GM18868 (cell line): ENCODE results near the gene TCEA2.

Experiments used
- ATAC-seq: cut with Tn5 transposase; IDR thresholded peaks from one replicate; pipeline ENCODE4 v1.9.1; 2021; ENCODE audit warnings: mild to moderate bottlenecking, moderate library complexity; ENCODE audit not compliant: unreplicated experiment

Gene TCEA2

GRCh38 chr20:64063389-64064144, 569 bp downstream of the TCEA2 start:
- no peak for ATAC-seq

- ATAC-seq: no peak
These were observed 1.2 kb downstream of the TCEA2 start for GRCh38 chr20:64064145-64064698.

GRCh38 chr20:64065062-64065973, 2.3 kb downstream of the TCEA2 start:
- ATAC-seq: no peak

- no peak for ATAC-seq
These were observed 3.0 kb downstream of the TCEA2 start for GRCh38 chr20:64065974-64066343.

GRCh38 chr20:64067005-64067632, 4.1 kb downstream of the TCEA2 start:
- no peak for ATAC-seq

GRCh38 chr20:64067733-64068307, 4.8 kb downstream of the TCEA2 start:
- no peak for ATAC-seq

- no peak for ATAC-seq
These were observed 5.6 kb downstream of the TCEA2 start for GRCh38 chr20:64068386-64069208.

- ATAC-seq: no peak
These were observed 6.2 kb downstream of the TCEA2 start for GRCh38 chr20:64069209-64069613.

- ATAC-seq: no peak
These were observed 6.7 kb downstream of the TCEA2 start for GRCh38 chr20:64069614-64070243.

- ATAC-seq: no peak
These were observed 7.4 kb downstream of the TCEA2 start for GRCh38 chr20:64070244-64070993.

GRCh38 chr20:64071341-64072332, 8.6 kb downstream of the TCEA2 start:
- no peak for ATAC-seq

GRCh38 chr20:64072498-64073063, 9.6 kb downstream of the TCEA2 start:
- ATAC-seq: no peak

- ATAC-seq: no peak
These were observed 10.6 kb downstream of the TCEA2 start for GRCh38 chr20:64073476-64074183.

GRCh38 chr20:64074184-64074789, 11.3 kb downstream of the TCEA2 start:
- no peak for ATAC-seq

- ATAC-seq: no peak
These were observed 12.0 kb downstream of the TCEA2 start for GRCh38 chr20:64074963-64075362.

- no peak for ATAC-seq
These were observed 12.6 kb downstream of the TCEA2 start for GRCh38 chr20:64075556-64075955.
